A673 (cell line): ENCODE data around the gene GALNT14. TPM values are rescaled to one million over a fixed set of nuclear protein-coding genes. Genes with fewer than 3 reads are reported as not detected.

Experiments
- BruUV-seq: library from RNA; stranded (reverse); fragments of 400-500 nt; replicated peaks from 2 replicates; lab custom pipeline; 2021; lab: Mats Ljungman, UMichigan
- CTCF ChIA-PET: fragments of 300-600 bp; sonication (Branson Sonifier 250); formaldehyde crosslinking; loops from one replicate; lab custom pipeline; 2022; ENCODE audit warnings: antibody characterized with exemption; lab: Charles Lee
- POLR2A ChIA-PET: fragments of 300-600 bp; sonication (Branson Sonifier 250); formaldehyde crosslinking; loops from one replicate; lab custom pipeline; 2022; ENCODE audit warnings: antibody characterized with exemption; ENCODE audit not compliant: low non-redundant PET; lab: Charles Lee
- DNase-seq: peaks from one replicate; pipeline ENCODE4 v3.0.0-alpha.2; 2015; ENCODE audit warnings: low spot score
- H3K27ac ChIP-seq: fragments of 200-600 bp; sonication (generic); 2 replicates; pipeline ENCODE4 v1.5.1; 2016; ENCODE audit warnings: mixed run types, low read depth, mild to moderate bottlenecking, mixed read lengths, antibody characterized with exemption, low read length; ENCODE audit not compliant: poor library complexity, severe bottlenecking
- H3K27me3 ChIP-seq: fragments of 200-600 bp; sonication (generic); replicated peaks from 2 replicates; pipeline ENCODE4 v1.6.1; 2017; ENCODE audit warnings: mixed run types, low read depth, mild to moderate bottlenecking, mixed read lengths, antibody characterized with exemption, low read length; ENCODE audit not compliant: insufficient read depth, poor library complexity
- H3K36me3 ChIP-seq: fragments of 200-600 bp; sonication (generic); 2 replicates; pipeline ENCODE4 v1.6.1; 2016; ENCODE audit warnings: mixed run types, mild to moderate bottlenecking, mixed read lengths, antibody characterized with exemption, low read length; ENCODE audit not compliant: insufficient read depth, poor library complexity, severe bottlenecking
- H3K4me1 ChIP-seq: fragments of 200-600 bp; sonication (generic); 2 replicates; pipeline ENCODE4 v1.6.1; 2017; ENCODE audit warnings: mixed run types, mild to moderate bottlenecking, mixed read lengths, antibody characterized with exemption, low read length; ENCODE audit not compliant: insufficient read depth, poor library complexity, severe bottlenecking
- H3K4me3 ChIP-seq: fragments of 200-600 bp; sonication (generic); 2 replicates; pipeline ENCODE4 v1.5.1; 2016; ENCODE audit warnings: low read depth, mixed run types, mild to moderate bottlenecking, mixed read lengths, low read length; ENCODE audit not compliant: poor library complexity, severe bottlenecking
- H3K9me3 ChIP-seq: fragments of 200-600 bp; sonication (generic); 2 replicates; pipeline ENCODE4 v1.6.1; 2016; ENCODE audit warnings: mixed run types, low read depth, mild to moderate bottlenecking, mixed read lengths, antibody characterized with exemption, low read length; ENCODE audit not compliant: poor library complexity, severe bottlenecking
- EZH2 ChIP-seq: fragments of 200-600 bp; sonication (generic); IDR thresholded peaks from 2 replicates; pipeline ENCODE4 v1.6.1; 2017; ENCODE audit warnings: borderline replicate concordance, low read depth, mild to moderate bottlenecking, mixed read lengths, antibody characterized with exemption, low read length; ENCODE audit not compliant: poor library complexity, severe bottlenecking
- intact Hi-C: fragments of 100-400 bp; cut with micrococcal nuclease; formaldehyde crosslinking; loops from one replicate; pipeline ENCODE4 v1.10.0; 2022; ENCODE audit not compliant: unreplicated experiment
- total RNA-seq: library from RNA; stranded (reverse); gene quantifications from 2 replicates; pipeline ENCODE4 v1.2.3, GENCODE V29; 2021
- TF ChIP-seq, protein P1 (sequence below): fragments of 300-800, 200-600 bp; sonication (generic); conservative IDR thresholded peaks from 2 replicates; pipeline ENCODE4 v1.5.1; 2017; ENCODE audit warnings: low read depth, mild to moderate bottlenecking, antibody characterized with exemption, low read length, moderate library complexity, mixed read lengths

Gene GALNT14
- total RNA-seq, 1 experiment from 2014 or later: 9.7 TPM

DNA sequence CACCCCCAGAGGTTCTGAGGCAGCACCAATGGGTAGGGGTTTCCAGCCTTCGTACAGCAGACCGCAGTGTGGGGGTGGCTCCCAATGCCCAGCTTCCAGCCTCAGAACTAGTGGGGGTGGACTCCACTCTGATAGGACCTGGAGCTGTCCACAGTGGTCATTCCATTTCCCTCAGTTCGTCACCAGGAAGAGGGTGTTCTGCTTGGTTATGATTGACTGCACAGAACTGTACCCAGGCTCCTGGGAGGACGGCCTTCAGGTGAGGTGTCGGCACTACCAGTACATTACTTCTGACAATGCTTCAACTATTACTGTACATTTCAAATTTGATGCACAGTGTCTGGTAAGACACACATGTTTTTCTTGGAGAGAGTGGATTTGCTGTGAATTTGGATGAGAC is 180.6 kb downstream of the GALNT14 start:
- Histone ChIP-seq H3K9me3 (no peaks in the 10 kb centered on the region), H3K4me3 (no peak overlapping the region), H3K27ac (no peak overlapping the region), H3K27me3 (no peaks in the 10 kb centered on the region), H3K36me3 (no peaks in the 10 kb centered on the region), H3K4me1 (no peaks in the 10 kb centered on the region)
- BruUV-seq: no TSS peak
- ChIA-PET POLR2A (no interaction called here), CTCF (no interaction called here)
- intact Hi-C loops: no loop called here
- TF ChIP-seq EZH2: no peak
- TF ChIP-seq, protein P1, sequence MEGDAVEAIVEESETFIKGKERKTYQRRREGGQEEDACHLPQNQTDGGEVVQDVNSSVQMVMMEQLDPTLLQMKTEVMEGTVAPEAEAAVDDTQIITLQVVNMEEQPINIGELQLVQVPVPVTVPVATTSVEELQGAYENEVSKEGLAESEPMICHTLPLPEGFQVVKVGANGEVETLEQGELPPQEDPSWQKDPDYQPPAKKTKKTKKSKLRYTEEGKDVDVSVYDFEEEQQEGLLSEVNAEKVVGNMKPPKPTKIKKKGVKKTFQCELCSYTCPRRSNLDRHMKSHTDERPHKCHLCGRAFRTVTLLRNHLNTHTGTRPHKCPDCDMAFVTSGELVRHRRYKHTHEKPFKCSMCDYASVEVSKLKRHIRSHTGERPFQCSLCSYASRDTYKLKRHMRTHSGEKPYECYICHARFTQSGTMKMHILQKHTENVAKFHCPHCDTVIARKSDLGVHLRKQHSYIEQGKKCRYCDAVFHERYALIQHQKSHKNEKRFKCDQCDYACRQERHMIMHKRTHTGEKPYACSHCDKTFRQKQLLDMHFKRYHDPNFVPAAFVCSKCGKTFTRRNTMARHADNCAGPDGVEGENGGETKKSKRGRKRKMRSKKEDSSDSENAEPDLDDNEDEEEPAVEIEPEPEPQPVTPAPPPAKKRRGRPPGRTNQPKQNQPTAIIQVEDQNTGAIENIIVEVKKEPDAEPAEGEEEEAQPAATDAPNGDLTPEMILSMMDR: no peak
- no peak for DNase-seq

DNA sequence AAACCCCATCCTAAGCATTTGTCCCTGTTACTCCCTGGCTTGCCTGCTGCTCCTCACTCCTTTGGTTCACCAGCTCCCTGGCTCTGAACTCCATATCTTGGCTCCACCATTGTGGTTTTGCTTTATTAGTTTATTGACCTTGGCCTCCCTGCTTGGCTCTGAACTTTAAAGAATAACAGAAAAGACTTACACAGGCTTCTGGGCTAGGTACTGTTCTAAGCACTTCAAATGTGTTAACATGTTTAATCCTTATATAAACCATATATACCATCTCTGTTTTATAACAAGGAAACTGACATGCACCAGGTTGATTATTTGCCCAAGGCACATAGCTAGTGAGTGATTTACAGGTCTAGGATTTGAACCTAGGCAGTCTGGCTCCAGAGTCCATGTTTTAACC is 181.2 kb downstream of the GALNT14 start:
- no TSS peak for BruUV-seq
- ChIA-PET CTCF (no interaction called here), POLR2A (no interaction called here)
- H3K27ac ChIP-seq: no peak overlapping the region
- H3K4me1 ChIP-seq: no peaks in the 10 kb centered on the region
- H3K36me3 ChIP-seq: no peaks in the 10 kb centered on the region
- intact Hi-C loops: no loop called here
- H3K4me3 ChIP-seq: no peak overlapping the region
- TF ChIP-seq EZH2: no peak
- TF ChIP-seq, protein P1: no peak
- H3K9me3 ChIP-seq: no peaks in the 10 kb centered on the region
- no peaks in the 10 kb centered on the region for H3K27me3 ChIP-seq
- no peak for DNase-seq

DNA sequence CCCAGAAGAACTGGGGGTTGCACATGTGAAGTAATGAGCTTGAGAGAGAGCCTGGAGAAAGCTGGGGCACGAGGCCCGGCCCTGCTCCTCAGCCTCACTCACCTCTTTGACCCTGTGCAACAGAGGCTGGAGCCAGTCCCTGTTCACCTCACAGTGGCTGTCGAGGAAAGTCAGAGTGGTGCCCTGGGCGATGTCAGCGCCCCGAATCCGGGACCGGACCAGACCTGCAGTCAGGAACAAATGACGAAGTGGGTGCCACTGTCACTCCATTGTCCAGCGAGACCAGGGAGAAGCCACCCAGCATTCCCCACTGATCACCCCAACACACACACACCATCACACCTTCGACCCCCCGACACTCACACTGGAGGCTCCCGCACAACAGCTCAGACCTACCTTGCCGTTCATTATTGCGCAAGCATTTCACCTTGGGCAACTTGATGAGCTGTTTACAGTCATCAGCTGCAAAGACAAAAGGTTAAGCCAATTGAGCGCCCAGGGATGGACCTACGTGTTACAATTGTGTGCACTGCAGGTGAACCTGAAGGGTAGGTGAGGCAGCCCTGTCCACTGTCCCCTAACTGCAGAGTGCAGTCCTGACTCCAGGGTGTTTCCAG is 182.6 kb downstream of the GALNT14 start:
- no peaks in the 10 kb centered on the region for H3K4me1 ChIP-seq
- H3K9me3 ChIP-seq: no peaks in the 10 kb centered on the region
- BruUV-seq: no TSS peak
- POLR2A ChIA-PET: no interaction called here
- intact Hi-C loops: no loop called here
- TF ChIP-seq EZH2: no peak
- TF ChIP-seq, protein P1: no peak
- CTCF ChIA-PET: no interaction called here
- H3K4me3 ChIP-seq: no peak overlapping the region
- no peak overlapping the region for H3K27ac ChIP-seq
- H3K36me3 ChIP-seq: no peaks in the 10 kb centered on the region
- no peaks in the 10 kb centered on the region for H3K27me3 ChIP-seq
- DNase-seq: no peak
